ENCODE measurements around the gene KBTBD12.
"Not testable (repeated sequence)": the region's sequence is repeated elsewhere in the genome, so short reads cannot be mapped to it uniquely, and the experiment has no call there.

Gene KBTBD12, protein sequence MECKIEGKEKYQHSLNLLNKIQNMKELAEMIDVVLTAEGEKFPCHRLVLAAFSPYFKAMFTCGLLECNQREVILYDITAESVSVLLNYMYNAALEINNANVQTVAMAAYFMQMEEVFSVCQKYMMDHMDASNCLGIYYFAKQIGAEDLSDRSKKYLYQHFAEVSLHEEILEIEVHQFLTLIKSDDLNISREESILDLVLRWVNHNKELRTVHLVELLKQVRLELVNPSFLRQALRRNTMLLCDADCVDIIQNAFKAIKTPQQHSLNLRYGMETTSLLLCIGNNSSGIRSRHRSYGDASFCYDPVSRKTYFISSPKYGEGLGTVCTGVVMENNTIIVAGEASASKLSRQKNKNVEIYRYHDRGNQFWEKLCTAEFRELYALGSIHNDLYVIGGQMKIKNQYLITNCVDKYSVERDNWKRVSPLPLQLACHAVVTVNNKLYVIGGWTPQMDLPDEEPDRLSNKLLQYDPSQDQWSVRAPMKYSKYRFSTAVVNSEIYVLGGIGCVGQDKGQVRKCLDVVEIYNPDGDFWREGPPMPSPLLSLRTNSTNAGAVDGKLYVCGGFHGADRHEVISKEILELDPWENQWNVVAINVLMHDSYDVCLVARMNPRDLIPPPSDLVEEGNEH

DNA sequence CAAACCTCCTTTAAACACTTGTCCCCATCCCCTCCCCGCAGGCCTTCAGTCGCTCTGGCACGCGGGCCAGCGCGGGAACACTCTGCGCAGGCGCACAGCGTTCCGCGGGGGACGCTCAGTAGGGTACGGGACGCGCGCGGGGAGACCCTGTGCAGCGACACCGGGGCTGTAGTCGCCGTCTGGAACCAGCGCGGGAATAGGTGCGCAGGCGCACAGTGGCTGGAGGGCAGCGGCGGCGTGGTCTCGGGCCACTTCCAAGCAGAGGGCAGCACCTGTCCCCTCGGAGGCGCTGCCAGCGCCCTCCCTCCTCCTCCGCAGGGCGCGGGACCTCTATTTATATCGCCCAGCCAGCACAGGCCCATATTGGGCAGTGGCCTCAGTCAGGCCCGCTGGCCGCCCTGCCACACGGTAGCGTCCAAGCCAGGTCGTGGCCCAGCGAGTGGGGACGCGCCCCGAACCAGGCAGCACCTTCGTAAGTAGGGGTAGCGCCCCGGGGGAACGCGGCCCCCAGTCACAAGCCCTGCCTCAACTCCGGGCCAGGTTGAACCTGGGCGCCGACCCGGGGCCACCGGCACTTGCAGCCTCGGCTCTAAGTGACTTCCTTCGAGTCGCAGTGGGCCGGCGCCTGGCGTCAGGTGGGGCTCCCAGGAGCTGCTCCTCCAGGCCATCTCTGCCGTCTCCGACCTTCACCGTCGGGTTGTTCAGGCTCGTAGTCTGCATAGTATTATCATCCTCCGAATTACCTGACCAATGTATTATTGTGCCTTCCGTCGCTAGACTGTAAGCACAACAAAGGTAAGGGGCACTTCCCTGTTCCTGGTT is at the start of gene KBTBD12:
KBTBD12 (plus strand) TSS at position 118 of the 822 bp plus-strand sequence. CDS start 7,830 bp downstream, outside the sequence.
- peak; percentile 11 for DNase-seq (ENCODE audit: low spot score)

DNA sequence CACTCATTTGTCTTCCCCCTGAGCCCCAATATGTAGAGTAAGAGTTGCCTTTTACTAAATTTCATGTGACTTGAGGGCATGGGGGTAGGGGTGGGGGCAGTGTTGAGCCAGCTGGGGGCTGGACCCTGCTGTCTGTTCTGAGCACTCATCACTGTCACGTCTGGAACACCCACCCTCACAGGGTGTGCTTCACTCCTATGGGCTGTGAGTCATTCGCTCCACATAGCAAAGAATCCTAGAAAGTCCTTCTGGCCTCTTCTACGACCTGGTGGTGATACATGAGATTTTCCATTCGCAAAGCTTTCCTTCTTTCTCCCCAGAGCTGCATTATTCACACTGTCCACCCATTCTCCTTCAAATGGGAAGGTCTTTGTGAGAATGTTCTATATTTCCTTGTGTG is 49.1 kb upstream of the KBTBD12 start:
- DNase-seq (ENCODE audit: low spot score): no peak

DNA sequence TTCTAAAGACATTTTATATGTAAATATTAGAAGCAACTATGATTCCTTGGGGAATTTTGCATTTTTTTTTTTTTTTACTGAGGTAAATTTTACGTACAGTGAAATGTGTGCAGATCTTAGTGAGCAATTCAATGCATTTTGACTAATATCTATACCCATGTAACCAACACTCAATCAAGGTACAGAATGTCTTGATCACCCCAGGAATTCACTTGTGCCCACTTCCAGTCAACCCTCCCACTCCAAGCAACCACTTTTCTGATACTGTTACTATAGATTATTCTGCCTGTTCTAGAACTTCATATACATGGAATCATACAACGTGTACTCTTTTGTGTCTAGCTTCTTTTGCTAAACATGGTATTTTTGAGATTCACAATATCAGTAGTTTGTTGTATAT is 47.6 kb upstream of the KBTBD12 start:
- no peak for DNase-seq (ENCODE audit: low spot score)

DNA sequence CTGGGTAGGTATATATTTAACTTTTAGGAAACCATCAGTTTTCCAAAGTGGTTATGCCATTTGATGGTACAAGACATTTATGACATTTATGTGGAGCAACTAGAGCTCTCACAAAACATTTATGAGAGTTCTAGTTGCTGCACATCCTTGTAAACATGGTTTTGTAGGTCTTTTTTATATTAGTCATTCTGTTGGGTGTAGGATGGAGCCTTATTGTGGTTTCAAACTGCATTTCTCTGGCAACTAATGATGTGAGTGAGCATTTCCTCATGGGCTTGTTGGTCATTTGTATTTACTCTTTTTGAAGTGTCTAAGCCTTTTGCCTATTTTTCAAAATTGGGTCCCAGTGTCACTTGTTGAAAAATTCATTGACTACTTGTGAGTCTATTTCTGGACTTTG is 47.0 kb upstream of the KBTBD12 start:
- DNase-seq (ENCODE audit: low spot score): no peak

DNA sequence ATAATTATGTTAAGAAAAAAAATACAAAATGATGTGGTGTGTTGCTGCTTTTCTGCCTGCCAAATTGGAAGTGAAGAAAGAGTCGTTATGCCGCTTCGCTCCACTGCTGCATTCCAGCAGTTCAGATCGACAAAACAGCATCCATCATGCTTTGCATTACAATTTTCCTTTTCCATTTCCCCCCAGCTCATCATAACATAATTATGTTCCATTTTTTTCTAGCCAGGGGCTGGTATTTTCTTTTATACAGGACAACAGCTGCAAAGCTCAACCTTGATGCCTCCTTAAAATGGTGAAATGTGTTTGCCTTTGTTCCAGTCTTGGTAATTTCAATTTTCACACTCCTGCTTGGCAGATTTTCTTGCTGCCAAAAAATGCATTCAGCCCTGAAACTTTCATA is 44.9 kb upstream of the KBTBD12 start:
- DNase-seq (ENCODE audit: low spot score): no peak

DNA sequence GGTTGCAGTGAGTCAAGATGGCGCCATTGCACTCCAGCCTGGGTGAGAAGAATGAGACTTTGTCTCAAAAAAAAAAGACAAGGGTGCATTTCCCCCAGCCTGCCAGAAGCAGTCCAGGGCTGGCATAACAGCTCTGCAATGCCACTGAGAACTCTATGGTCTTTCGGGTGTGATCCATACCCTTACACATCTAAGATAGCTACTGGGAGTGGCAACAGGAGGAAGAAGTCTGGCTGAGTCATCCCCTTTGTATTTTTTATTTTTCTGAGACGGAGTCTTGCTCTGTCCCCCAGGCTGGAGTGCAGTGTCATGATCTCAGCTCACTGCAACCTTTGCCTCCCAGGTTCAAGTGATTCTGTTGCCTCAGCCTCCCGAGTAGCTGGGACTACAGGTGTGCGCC is 40.9 kb upstream of the KBTBD12 start:
- DNase-seq (ENCODE audit: low spot score): not testable (repeated sequence)

DNA sequence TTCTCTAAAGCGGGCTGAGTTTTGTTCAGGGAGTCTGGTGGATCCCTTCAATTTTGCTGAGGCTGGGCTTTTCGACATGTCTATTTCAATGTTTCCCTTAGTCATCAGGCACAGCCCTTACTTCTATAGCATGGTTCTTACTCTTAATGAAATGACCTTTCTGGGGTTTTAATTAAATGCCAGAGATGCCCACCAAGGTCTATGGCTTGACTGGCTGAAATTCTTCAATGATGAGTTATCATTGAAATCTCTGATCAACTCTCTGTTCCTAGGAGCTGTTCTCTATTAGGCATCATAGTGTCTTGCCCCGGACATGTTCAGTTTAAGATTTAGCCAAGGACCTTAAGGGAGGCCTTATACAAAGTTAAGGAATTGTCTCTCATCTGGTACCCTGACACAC is 33.4 kb upstream of the KBTBD12 start:
- DNase-seq (ENCODE audit: low spot score): no peak

DNA sequence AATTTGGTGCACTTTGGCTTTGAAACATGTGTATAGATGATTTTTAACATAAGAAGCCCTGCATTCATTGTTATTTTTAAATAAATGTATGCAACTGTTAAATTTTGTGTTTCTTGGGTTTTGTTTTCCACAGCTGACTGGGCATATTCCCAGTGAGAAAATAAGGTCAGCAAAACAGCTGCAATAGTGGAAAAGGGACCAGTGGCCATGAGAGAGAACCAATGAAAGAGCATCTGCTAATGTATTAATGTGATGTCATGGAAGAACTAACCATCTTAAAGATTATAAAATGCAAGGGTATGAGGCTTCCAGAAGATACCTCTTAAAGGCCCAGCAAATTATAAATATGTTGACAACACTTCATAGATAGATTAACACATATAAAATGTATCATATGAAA is 31.0 kb upstream of the KBTBD12 start:
- no peak for DNase-seq (ENCODE audit: low spot score)

DNA sequence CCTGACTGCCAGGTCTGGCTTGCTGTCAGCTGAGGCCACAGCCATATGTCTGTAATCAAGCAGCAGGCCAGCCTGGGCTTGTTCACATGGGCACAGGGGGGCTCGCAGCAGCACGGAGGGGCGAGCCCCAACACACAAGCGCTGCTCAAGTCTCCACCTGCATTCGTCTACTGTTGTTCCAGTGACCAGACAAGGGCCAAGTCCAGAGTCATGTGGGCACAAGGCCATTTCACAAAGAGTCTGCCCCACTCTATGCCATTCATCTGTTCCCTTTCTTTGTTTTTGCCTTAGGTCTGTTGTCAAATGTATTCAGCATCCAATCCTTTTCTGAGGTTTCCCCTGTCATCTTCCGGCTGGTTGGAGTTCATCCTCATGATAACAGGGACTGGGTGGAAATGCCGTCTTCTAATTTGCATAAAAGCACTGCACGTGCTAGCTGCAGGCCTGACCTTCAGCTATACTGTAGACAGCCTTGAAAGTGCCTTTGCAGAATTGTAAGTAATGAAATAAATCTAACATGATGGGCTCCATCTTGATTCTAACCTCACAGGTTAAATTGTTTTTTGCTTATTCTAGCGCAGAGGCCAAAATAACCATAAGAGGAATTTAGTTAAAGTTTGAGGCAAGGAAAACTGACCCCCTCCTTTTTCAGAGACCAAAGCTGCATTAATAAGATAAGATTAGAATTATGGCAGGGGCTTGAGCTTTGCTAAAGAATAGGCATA is 28.6 kb upstream of the KBTBD12 start:
- DNase-seq (ENCODE audit: low spot score): no peak

DNA sequence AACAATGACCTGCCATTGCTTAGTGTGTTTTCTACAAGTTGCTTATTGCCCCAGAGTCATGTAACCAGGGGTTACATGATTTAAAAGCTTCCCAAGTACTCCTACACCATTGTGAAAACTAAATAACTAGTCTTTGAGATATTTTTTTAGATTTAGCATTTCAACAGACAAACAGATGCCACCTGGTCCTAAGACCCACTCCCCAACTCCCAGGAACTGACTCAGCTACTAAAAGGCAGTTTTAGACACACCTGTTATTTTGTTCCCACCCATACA is 28.1 kb upstream of the KBTBD12 start:
- DNase-seq (ENCODE audit: low spot score): no peak

DNA sequence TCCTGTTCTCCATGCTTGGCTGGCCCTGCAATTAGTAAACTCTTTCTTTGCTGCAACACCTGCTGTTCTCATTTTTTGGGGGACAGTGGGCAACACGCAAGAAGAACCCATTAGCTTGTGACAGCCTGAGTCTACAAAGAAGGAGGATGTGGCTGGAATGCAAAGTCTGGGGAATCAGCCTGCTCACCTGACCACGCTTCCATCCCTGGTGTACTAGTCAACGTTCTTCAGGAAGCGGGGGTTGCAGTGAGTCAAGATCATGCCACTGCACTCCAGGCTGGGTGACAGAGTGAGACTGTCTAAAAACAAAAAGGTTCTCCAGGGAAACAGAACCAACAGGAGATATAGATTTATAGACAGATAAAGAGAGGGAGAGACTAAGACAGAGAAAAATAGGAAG is 27.7 kb upstream of the KBTBD12 start:
- DNase-seq (ENCODE audit: low spot score): no peak

DNA sequence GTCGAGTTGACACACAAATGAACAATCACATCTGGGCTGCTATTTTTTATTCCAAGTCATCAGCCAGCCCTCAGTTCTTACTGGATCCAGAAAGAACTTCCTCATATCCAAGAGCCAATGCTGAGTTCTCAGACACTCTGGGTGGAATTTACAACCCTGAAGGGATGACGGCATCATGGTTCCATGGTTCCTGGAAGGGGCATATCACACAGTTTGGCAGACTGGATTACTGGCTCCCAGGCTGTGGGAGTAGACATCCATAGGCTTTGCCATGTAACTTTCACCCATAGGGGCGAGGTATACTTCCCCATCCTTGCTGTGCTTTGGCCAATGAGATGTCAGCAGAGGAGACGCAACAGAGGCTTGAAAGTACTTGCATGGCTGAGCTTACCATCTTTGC is 26.9 kb upstream of the KBTBD12 start:
- DNase-seq (ENCODE audit: low spot score): no peak

DNA sequence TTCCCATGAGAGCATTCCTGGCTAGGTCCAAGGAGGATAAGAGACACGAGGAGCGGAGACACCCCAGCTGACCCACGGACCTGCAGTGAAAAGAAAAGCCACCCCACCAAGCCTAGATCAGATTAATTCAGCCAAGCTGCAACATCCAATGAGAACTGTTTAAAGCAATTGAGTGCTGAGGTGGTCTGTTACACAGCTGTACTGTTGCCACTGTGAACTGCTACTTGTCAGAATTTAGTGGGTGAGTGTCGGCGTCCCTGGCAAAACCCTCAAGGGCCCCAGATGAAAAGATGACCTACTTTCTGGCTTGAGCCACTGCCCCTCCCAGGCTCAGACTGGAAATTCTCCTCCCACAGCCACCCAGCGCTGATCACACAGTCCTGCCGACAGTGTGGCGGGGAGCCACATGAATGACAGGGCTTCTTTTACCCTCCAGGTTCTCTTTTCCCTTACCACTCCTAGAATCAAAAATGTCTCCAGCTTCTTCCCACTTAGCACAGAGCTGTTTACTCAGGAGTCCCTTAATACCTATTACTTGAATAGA is 26.4 kb upstream of the KBTBD12 start:
- no peak for DNase-seq (ENCODE audit: low spot score)

DNA sequence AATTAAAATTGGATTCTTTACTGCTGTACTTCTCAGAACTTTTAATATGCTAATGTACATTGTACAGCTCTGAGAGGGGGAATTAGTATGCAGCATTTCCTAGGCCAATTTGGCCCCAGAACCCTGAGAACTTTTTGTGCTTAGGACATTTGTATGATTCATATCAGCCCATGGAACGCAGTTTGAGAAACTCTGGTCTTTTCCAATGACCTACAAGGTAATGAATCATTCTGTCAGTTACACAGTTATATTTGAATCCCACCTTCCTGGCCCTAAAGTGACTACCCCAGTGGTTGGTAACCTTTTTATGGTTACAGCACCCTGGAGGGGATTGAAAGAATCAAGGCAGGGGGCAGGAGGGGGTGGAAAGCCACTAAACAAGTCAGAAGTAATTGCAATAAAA is 25.6 kb upstream of the KBTBD12 start:
- DNase-seq (ENCODE audit: low spot score): no peak

DNA sequence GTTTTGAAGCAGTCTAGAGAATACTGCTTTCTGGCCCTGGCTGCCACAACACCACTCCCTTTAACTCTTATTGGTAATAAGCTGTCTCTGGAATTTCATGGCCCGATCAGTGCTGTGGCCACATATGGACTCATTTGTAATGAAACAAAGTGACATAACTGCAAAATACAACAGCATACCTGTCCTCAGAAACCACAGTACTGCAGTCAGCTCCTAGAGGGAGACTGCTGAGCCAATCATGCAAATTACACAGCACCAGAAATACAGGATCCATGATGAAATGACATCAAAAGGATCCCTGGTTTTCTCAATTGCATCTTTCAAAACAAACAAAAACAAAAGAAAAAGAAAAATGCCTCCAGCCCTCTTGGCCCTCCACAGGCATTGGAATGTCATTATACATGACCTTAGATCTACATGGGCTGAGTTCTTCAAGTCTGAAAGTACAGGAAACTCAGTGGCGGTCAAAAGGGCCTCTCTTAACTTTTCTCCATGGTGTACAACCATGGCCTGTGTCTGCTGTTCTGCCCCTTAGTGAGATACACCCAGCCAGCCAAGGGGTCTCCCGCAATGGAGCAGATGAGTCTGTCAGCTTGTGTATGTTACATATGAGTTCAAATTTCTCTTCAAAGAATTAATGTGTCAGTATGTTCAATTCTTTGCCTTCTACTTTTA is 24.9 kb upstream of the KBTBD12 start:
- DNase-seq (ENCODE audit: low spot score): no peak

DNA sequence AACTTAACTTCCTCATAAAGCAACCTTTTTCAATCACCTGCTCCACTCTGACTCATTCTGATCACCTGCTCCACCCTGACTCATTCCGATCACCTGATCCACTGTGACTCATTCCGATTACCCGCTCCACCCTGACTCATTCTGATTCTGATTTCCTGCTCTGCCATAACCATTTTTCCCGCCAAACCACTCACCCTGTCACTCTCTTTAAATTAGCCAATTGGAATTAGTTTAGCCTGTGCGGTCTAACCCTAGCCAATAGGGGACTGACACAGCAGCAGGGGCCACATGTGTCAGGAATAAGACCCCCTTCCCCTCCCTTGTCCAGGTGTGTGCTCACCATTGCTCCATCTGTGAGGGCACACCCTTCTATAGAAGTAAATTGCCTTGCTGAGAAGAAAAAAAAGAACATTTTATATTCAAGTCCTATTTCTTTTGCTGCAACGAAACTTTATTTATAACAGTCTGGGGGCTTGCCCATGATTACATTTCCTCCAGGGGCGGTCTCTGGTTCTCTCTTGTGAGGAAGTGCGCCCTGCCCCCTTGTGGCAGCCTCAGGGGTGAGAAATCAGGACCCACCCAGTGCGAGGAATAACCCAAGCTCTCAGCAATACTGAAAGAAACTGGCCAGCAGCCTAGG is 24.3 kb upstream of the KBTBD12 start:
- not testable (repeated sequence) for DNase-seq (ENCODE audit: low spot score)

DNA sequence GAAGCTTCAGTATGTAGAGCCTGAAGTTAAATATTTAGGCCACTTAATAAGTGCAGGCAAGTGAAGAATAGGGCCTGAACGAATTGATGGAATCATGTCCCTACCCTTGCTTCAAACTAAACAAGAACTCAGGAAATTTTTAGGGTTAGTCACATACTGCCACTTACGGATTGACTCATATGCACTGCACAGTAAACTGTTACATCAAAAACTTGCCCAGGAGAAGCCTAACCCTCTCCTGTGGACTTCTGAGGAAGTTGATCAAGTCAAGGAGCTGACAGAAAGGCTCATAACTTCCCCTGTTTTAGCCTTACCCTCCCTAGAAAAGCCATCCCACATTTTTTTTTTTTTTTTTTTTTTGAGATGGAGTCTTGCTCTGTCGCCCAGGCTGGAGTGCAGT is 20.6 kb upstream of the KBTBD12 start:
- no peak for DNase-seq (ENCODE audit: low spot score)

DNA sequence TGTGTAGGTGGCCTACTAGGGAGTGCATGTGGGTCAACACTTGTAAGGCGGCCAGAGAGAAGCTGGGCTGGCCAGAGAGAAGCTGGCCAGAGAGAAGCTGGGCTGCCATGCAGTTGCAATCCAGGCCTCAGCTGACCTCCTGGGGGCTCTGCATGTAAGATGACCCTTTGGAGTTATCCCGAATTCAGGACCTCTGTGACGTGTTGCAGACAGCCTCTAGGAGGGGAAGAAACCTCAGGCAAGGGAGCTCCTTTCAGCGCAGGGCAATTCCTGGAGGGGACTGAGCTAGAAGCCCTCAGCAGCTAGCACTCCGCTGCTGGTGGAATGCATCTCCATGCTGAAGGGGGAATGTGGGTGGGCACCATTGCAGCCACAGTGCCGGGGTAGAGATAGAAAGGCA is 15.8 kb upstream of the KBTBD12 start:
- no peak for DNase-seq (ENCODE audit: low spot score)

DNA sequence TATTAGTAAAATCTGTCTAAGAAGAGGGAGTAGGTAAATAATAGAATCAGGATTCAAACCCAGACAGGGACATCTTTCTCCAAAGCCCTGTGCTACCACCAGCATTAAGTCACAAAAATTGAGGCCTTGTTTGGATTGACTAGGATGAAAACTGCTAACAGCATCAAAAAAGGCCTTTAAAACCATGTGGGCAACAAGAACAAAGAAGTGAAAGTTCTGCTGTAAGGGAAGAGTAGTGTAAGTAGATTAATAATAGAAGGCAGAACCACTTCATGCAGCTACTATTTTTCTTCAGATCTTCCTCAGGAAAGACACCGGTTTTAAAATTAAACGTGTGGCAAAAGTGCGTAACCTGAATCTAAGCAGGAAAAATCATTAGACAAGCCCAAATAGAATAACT is 15.3 kb upstream of the KBTBD12 start:
- DNase-seq (ENCODE audit: low spot score): peak; percentile 16

DNA sequence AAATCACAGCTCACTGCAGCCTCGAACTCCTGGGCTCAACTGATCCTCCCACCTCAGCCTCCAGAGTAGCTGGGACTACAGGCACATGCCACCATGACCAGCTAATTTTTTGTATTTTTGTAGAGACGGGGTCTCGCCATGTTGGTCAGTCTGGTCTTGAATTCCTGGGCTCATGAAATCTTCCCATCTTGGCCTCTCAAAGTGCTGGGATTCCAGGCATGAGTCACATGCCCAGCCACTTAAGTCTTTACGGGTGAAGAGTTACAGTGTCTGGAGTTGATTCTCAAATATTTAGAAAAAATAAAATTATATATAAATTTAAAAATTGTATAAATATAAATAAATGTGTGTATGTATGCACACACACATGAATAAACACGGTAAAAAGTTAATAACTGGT is 14.5 kb upstream of the KBTBD12 start:
- no peak for DNase-seq (ENCODE audit: low spot score)

DNA sequence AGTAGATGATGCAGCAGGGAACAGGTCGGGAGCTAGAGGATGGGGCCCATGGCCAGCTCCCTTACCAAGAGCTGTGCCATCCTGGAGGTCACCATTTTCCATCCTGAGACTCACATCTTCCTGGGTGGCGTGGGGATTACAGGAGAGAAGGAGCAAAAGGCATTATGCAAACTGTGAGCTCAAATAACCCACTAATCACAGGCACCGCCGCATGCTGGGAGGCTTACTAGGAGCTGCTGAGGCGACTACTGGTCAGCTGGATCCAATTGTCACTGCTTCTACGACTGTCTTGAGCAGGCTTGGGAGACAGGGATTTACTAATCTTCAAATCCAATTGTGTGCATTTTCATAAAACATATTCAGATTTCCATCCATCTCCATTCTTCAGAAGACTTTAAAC is 12.5 kb upstream of the KBTBD12 start:
- no peak for DNase-seq (ENCODE audit: low spot score)

All from germinal center (tissue), 1 donor.